SK-N-MC (cell line): ENCODE measurements around the gene GBX1.

Experiments used
- EZH2 ChIP-seq: fragments of 200-600 bp; sonication (generic); IDR thresholded peaks from one replicate; pipeline ENCODE4 v1.6.1; 2017; ENCODE audit warnings: antibody characterized with exemption
- FOXP2 ChIP-seq: optimal IDR thresholded peaks from 2 replicates; pipeline ENCODE3; 2011; ENCODE audit warnings: mild to moderate bottlenecking, moderate library complexity; ENCODE audit not compliant: insufficient read depth; ENCODE audit errors: extremely low read length, control extremely low read depth
- POLR2AphosphoS5 ChIP-seq: IDR thresholded peaks from 2 replicates; pipeline ENCODE4 v1.6.1; 2012; ENCODE audit warnings: mild to moderate bottlenecking, low read depth, low read length, borderline replicate concordance

DNA sequence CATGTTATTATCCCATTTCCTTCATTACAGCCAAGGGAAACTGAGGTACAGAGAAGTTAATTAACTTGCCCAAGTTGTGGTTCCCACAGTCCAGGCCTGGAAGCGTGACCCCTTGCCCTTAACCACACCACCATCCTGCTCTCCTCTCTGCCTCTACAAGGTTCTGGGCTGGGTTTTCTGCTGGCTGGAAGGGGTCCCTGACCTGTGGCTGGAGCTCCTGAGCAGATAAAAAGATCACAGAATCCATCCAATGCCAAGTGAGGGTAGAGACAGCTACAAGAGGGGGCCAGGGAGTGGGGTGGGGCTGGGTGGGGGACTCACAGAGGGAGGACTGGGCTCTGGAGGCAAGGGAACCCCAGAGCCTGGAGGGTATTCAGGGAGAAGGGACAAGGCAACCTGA lies 9.8 kb upstream of the GBX1 start:
- TF ChIP-seq EZH2: no peak
- TF ChIP-seq POLR2AphosphoS5: no peak
- TF ChIP-seq FOXP2: no peak
